Esophagus (tissue), 2 donors: ENCODE data around the gene TIAM1. TPM values are rescaled to one million over a fixed set of nuclear protein-coding genes. Genes with fewer than 3 reads are reported as not detected.

Experiments used
- H3K27ac ChIP-seq, 2 donors: one replicate each; pipeline ENCODE4 v1.5.1; 2013; ENCODE audit warnings: low read depth in 2 of 2, mild to moderate bottlenecking in 2 of 2, inconsistent platforms in 1 of 2, low read length in 1 of 2, moderate library complexity in 1 of 2
- H3K27me3 ChIP-seq, 2 donors: one replicate each; pipeline ENCODE4 v1.6.1; 2013; ENCODE audit warnings: low read length in 2 of 2, control low read depth in 1 of 2, mild to moderate bottlenecking in 1 of 2; ENCODE audit not compliant: insufficient read depth in 2 of 2, control insufficient read depth in 1 of 2
- H3K36me3 ChIP-seq, 2 donors: one replicate each; pipeline ENCODE4 v1.6.1; 2013; ENCODE audit warnings: low read length in 1 of 2; ENCODE audit not compliant: control insufficient read depth in 2 of 2, insufficient read depth in 2 of 2
- H3K4me1 ChIP-seq, 2 donors: one replicate each; pipeline ENCODE4 v1.6.1; 2013; ENCODE audit warnings: low read length in 1 of 2; ENCODE audit not compliant: control insufficient read depth in 2 of 2, insufficient read depth in 2 of 2
- H3K4me3 ChIP-seq, 2 donors: one replicate each; pipeline ENCODE4 v1.5.1; 2013; ENCODE audit warnings: low read length in 2 of 2, mild to moderate bottlenecking in 2 of 2, low read depth in 1 of 2, moderate library complexity in 1 of 2
- H3K9me3 ChIP-seq, 2 donors: one replicate each; pipeline ENCODE4 v1.6.1; 2013; ENCODE audit warnings: mild to moderate bottlenecking in 2 of 2, low read depth in 1 of 2, low read length in 1 of 2, moderate library complexity in 1 of 2; ENCODE audit not compliant: control insufficient read depth in 2 of 2, insufficient read depth in 1 of 2
- WGBS, 2 donors: extraction: QIAGEN DNeasy Blood & Tissue Kit; methylation state at CpG; one replicate each; pipeline ENCODE4 v1.1.7; 2013; 5-methylcytosine and 5-hydroxymethylcytosine counted together
- polyA plus RNA-seq, 2 donors: library from polyadenylated mRNA; stranded (reverse); fragments of 200-250 nt; gene quantifications; one replicate each; pipeline ENCODE4 v1.2.3, GENCODE V29; 2013
- donor health status: healthy with polysubstance abuse.
- donor health status: Bipolar disorder and iron deficiency.

The TIAM1 gene
- polyA plus RNA-seq, 2 donors = 19.5 to 24.3 TPM

- no peaks in the 10 kb centered on the region for H3K27me3 ChIP-seq
- no peak overlapping the region for H3K4me3 ChIP-seq
- H3K27ac ChIP-seq = no peak overlapping the region
- peaks cover 0 to 6% of the 10 kb centered on the region in 2 donors for H3K36me3 ChIP-seq
- WGBS, 2 donors = 86 to 89% methylated on average over 10 of the region's 10 CpGs
- no peaks in the 10 kb centered on the region for H3K9me3 ChIP-seq
- peaks cover 0 to 7% of the 10 kb centered on the region in 2 donors for H3K4me1 ChIP-seq
Observed at GRCh38 chr21:31216206-31216605, 127.9 kb downstream of the TIAM1 start.

- Histone ChIP-seq H3K4me3 (no peak overlapping the region), H3K9me3 (no peaks in the 10 kb centered on the region), H3K27me3 (no peaks in the 10 kb centered on the region), H3K27ac (no peak overlapping the region), H3K36me3 (peaks cover 2 to 10% of the 10 kb centered on the region in 2 donors), H3K4me1 (peaks cover 0 to 3% of the 10 kb centered on the region in 2 donors)
- 87 to 90% methylated on average over 2 of the region's 2 CpGs for WGBS, 2 donors
Observed at GRCh38 chr21:31213787-31214186, 130.3 kb downstream of the TIAM1 start.

- H3K4me1 ChIP-seq = no peaks in the 10 kb centered on the region
- H3K27ac ChIP-seq = no peak overlapping the region
- 95 to 97% methylated on average over 2 of the region's 2 CpGs for WGBS, 2 donors
- no peaks in the 10 kb centered on the region for H3K9me3 ChIP-seq
- no peaks in the 10 kb centered on the region for H3K27me3 ChIP-seq
- H3K36me3 ChIP-seq = peaks cover 2 to 10% of the 10 kb centered on the region in 2 donors
- H3K4me3 ChIP-seq = no peak overlapping the region
Observed at GRCh38 chr21:31211836-31212235, 132.2 kb downstream of the TIAM1 start.

GRCh38 chr21:31205412-31205811 lies 138.6 kb downstream of the TIAM1 start:
- no peak overlapping the region for H3K4me3 ChIP-seq
- H3K36me3 ChIP-seq = peaks cover 0 to 4% of the 10 kb centered on the region in 2 donors
- H3K9me3 ChIP-seq = no peaks in the 10 kb centered on the region
- H3K27me3 ChIP-seq = no peaks in the 10 kb centered on the region
- 95 to 97% methylated on average over 1 of the region's 1 CpG for WGBS, 2 donors
- no peak overlapping the region for H3K27ac ChIP-seq
- no peaks in the 10 kb centered on the region for H3K4me1 ChIP-seq

GRCh38 chr21:31204801-31205200 lies 139.3 kb downstream of the TIAM1 start:
- Histone ChIP-seq H3K4me1 (no peaks in the 10 kb centered on the region), H3K27ac (no peak overlapping the region), H3K4me3 (no peak overlapping the region), H3K36me3 (peaks cover 0 to under 1% of the 10 kb centered on the region in 2 donors), H3K27me3 (no peaks in the 10 kb centered on the region), H3K9me3 (no peaks in the 10 kb centered on the region)
- 80 to 88% methylated on average over 3 of the region's 3 CpGs for WGBS, 2 donors

GRCh38 chr21:31203431-31204054 lies 140.5 kb downstream of the TIAM1 start:
- H3K27me3 ChIP-seq = no peaks in the 10 kb centered on the region
- no peaks in the 10 kb centered on the region for H3K4me1 ChIP-seq
- peaks cover 0 to 3% of the 10 kb centered on the region in 2 donors for H3K36me3 ChIP-seq
- H3K4me3 ChIP-seq = no peak overlapping the region
- no peaks in the 10 kb centered on the region for H3K9me3 ChIP-seq
- no peak overlapping the region for H3K27ac ChIP-seq
- whole genome bisulfite sequencing, 2 donors = 64 to 74% methylated on average over 5 of the region's 5 CpGs

- H3K27ac ChIP-seq = no peak overlapping the region
- no peak overlapping the region for H3K4me3 ChIP-seq
- H3K4me1 ChIP-seq = no peaks in the 10 kb centered on the region
- H3K27me3 ChIP-seq = no peaks in the 10 kb centered on the region
- 60 to 70% methylated on average over 3 of the region's 3 CpGs for WGBS, 2 donors
- no peaks in the 10 kb centered on the region for H3K9me3 ChIP-seq
- peaks cover 0 to 3% of the 10 kb centered on the region in 2 donors for H3K36me3 ChIP-seq
Observed at GRCh38 chr21:31201548-31201947, 142.5 kb downstream of the TIAM1 start.

GRCh38 chr21:31201144-31201543 lies 142.9 kb downstream of the TIAM1 start:
- Histone ChIP-seq H3K4me3 (no peak overlapping the region), H3K27ac (no peak overlapping the region)
- WGBS, 2 donors = 31 to 38% methylated on average over 2 of the region's 2 CpGs

GRCh38 chr21:31198575-31198974 lies 145.5 kb downstream of the TIAM1 start:
- peaks cover 0 to 3% of the 10 kb centered on the region in 2 donors for H3K4me1 ChIP-seq
- H3K27me3 ChIP-seq = no peaks in the 10 kb centered on the region
- H3K4me3 ChIP-seq = no peak overlapping the region
- no peaks in the 10 kb centered on the region for H3K9me3 ChIP-seq
- 38 to 53% methylated on average over 4 of the region's 4 CpGs for WGBS, 2 donors
- no peak overlapping the region for H3K27ac ChIP-seq
- H3K36me3 ChIP-seq = peaks cover 0 to 3% of the 10 kb centered on the region in 2 donors

More at GRCh38 chr21:31201144-31201543, 142.9 kb downstream of the TIAM1 start:
- H3K9me3 ChIP-seq = no peaks in the 10 kb centered on the region
- no peaks in the 10 kb centered on the region for H3K4me1 ChIP-seq
- no peaks in the 10 kb centered on the region for H3K27me3 ChIP-seq
- H3K36me3 ChIP-seq = peaks cover 0 to 3% of the 10 kb centered on the region in 2 donors

GRCh38 chr21:31196724-31197123 lies 147.3 kb downstream of the TIAM1 start:
- Histone ChIP-seq H3K4me1 (peaks cover 0 to 3% of the 10 kb centered on the region in 2 donors), H3K9me3 (no peaks in the 10 kb centered on the region), H3K27me3 (no peaks in the 10 kb centered on the region), H3K27ac (no peak overlapping the region), H3K4me3 (no peak overlapping the region), H3K36me3 (peaks cover 0 to 3% of the 10 kb centered on the region in 2 donors)
- WGBS, 2 donors = 90 to 91% methylated on average over 2 of the region's 2 CpGs
